ENCODE data around the gene ITGA8. TPM values are rescaled to one million over a fixed set of nuclear protein-coding genes. Genes with fewer than 3 reads are reported as not detected.

The ITGA8 gene
- polyA plus RNA-seq, 3 donors: 0.35 to 4.3 (median 2.6) TPM

DNA sequence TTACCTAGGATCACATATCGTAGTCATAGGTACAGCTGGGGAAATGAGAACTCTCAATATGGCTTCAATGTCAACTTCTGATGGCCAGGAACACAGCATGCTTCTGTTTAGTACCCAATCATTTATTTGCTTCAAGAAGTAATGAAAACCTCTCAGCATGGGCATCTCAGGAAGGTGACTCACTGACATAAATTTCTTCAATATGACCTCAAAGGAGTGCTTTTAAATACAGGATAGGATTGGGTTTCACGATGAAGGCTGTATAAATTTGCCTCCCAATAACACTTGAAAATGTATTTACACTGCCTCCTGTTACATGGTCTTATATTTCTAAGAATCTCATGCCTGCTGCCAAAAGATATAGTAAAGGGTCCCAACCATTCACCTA is 15.1 kb downstream of the ITGA8 start:
- H3K27ac ChIP-seq (ENCODE audit: low read depth, low read length): no peak overlapping the region
- 62 to 87% (median 84%) methylated on average over 2 of the region's 2 CpGs for WGBS, 3 donors

DNA sequence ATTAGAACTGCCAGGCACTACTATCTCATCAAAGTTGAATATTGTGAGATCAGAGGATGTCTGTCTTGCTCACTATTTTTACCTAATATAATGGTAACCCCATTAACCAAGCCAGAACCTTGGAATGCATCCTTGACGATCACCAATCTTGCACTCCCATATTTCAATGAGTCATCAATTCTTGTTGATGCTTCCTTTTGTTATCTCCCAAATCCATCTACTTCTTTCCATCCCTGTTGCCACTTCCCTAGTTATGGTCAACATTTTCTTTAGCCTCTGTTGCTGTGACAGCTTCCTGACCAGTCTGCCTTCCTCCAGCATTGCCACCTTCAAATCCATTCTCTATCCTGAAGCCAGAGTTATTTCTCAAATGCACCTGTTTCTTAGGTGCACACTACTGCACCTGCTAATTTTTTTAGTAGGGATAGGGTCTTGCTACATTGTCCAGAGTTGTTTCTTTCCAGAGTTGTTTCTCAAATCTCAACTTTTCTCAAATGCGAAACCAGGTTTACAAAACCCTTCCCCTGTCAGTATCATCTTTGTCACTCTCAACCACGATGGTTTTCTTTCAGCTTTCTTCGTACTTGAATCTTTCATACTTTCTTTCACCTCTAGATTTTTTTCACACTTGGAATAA is 15.7 kb downstream of the ITGA8 start:
- H3K27ac ChIP-seq (ENCODE audit: low read depth, low read length): no peak overlapping the region
- 74 to 93% (median 91%) methylated on average over 4 of the region's 4 CpGs for WGBS, 3 donors

DNA sequence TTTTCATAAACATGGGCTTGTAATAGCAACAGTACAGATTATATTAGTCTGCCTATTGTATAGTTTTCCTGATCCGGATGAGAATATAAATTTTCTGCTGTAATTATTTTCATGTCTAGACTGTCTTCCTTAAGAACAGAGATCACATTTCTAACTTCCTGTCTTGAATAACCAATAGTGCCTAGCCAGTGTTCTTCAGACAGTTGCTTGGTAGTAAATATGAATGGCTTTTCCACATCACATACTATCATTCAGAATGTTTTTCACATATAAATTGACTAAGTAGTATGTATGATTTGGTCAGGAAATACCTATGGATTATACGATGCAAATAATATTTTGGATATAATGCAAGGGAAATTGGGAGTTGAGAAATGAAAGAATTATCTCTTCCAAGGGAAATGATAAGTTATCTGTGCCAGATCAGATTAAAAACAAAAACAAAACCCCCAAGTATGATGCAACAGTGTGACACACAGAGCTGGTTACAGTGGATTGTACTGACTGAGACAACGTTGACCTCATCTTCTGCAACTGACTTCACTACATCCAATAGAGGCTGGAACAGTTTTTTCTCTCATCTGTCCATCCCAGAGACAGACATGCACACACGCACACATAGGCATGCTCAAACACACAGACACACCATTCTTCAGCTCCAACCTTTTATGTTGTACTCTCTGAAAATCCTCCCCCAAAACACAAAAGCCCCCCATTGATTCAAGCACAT is 16.4 kb downstream of the ITGA8 start:
- no peak overlapping the region for H3K27ac ChIP-seq (ENCODE audit: low read depth, low read length)
- WGBS, 3 donors: 56 to 67% (median 66%) methylated on average over 4 of the region's 4 CpGs

DNA sequence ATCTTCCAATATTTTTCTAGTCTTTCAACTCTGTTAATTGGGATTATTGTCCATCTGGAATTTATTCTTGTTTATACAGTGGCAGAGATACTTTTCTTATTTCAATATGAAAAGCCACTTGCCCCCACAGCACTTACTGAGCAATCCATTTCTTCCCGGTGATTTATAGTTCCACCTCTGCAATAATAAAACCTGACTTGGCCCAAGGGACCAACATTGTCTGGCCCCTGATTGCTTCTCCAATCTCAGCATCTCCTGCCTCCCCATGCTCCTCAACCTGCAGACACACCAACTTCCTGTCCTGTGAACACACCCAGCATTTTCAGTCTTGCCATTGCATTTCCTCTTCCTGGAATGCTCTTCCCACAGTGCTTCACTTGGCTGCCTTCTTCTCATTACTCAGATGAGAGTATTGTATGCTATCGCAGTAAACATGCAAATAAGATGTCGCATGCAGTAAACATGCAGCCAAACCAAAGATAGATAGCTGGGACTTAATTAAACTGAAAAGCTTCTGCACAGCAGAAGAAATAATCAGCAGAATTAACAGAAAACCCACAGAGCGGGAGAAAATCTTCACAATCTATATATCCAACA is 19.5 kb downstream of the ITGA8 start:
- H3K27ac ChIP-seq (ENCODE audit: low read depth, low read length): no peak overlapping the region
- WGBS, 3 donors: 80 to 88% (median 88%) methylated on average over 4 of the region's 4 CpGs

DNA sequence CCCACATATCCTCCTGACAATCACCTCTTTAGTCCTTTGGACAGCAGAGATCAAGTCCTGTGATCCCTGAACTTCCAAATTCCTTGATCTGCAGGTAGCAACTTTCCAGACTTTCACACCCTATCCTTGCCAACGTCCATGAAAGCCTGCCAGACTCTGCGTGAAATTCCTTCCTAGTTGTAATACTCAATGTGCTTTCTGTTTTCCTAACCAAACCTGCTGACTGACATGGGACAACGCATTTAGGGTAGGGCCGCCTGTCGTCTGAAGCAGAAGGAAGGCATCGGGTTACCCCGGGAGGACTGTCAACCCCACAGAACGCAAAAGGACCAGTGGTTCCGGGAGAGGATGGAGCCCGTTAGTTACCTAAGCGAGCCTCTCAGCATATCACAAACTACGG is 23.9 kb downstream of the ITGA8 start:
- 34 to 68% (median 64%) methylated on average over 12 of the region's 12 CpGs for WGBS, 3 donors
- no peak overlapping the region for H3K27ac ChIP-seq (ENCODE audit: low read depth, low read length)

DNA sequence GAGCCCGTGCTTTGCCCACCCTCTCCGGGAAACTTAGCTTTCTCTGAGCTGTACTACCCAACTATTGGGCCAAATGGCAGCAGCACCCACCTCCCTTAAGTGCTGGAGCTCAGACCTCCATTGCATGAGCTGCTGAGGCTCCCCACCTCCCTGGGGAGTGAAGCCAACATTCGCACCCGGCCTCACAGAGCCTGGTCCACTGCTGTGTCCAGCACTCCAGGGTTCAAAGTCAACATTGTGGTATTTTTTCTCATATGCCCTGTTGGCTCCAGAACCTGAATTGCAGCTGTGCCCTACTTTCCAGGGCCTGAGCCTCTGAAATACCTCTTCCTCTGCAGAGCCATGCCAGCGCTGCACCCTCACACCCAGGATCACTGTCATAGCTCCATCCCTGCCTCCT is 29.7 kb downstream of the ITGA8 start:
- no peak overlapping the region for H3K27ac ChIP-seq (ENCODE audit: low read depth, low read length)

GRCh38 chr10:15684768-15685167 is 35.0 kb downstream of the ITGA8 start:
- no peak overlapping the region for H3K27ac ChIP-seq (ENCODE audit: low read depth, low read length)
- 47 to 74% (median 51%) methylated on average over 4 of the region's 4 CpGs for WGBS, 3 donors

More for the DNA sequence above, 29.7 kb downstream of the ITGA8 start:
- 69 to 89% (median 89%) methylated on average over 5 of the region's 5 CpGs for WGBS, 3 donors

DNA sequence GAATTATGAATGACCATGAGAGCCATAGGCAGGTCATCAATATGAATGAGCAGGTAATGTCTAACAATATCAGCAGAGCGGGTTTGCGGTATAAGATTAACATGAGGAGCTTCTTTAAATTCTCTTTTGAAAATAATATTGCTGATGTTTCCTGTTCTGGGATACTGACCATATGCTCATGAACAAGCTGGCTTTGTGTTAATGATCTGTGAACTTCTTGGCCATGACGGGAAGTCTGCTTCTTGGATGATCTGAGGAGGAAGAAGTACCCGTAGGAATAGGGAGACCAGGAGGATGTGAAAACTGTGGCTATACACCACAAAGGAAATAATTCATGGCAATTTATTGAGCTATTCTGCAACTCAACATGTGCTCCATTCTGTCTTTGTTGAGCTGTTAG is 38.6 kb downstream of the ITGA8 start:
- H3K27ac ChIP-seq (ENCODE audit: low read depth, low read length): no peak overlapping the region
- 66 to 81% (median 69%) methylated on average over 4 of the region's 4 CpGs for WGBS, 3 donors

DNA sequence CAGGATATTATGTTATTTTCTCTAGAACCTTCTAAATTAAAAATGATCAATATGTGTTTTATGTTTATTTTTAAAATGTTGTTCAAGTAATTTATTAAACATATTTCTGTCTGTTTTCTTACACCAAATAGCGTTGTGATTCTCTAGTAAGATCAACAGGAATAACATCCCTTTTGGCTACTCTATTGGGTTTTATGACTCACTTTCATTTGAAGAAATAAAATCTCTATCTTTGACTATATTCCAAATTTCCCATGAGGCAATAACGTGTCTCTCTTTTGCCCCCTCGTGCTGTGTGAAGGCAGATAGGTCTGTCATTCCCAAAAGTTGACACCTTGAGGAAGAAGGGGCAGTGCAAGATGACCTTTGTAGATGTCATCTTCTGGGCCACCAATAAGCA is 40.9 kb downstream of the ITGA8 start:
- WGBS, 3 donors: 72 to 77% (median 73%) methylated on average over 3 of the region's 3 CpGs
- no peak overlapping the region for H3K27ac ChIP-seq (ENCODE audit: low read depth, low read length)

- no peak overlapping the region for H3K27ac ChIP-seq (ENCODE audit: low read depth, low read length)
- 55 to 58% (median 58%) methylated on average over 3 of the region's 3 CpGs for WGBS, 3 donors
These were observed 47.3 kb downstream of the ITGA8 start for GRCh38 chr10:15672469-15672868.

GRCh38 chr10:15670880-15671279 is 48.8 kb downstream of the ITGA8 start:
- WGBS, 3 donors: 66 to 69% (median 67%) methylated on average over 5 of the region's 5 CpGs
- H3K27ac ChIP-seq (ENCODE audit: low read depth, low read length): no peak overlapping the region

GRCh38 chr10:15661574-15661973 is 58.1 kb downstream of the ITGA8 start:
- H3K27ac ChIP-seq (ENCODE audit: low read depth, low read length): no peak overlapping the region
- 70 to 80% (median 71%) methylated on average over 5 of the region's 5 CpGs for whole genome bisulfite sequencing, 3 donors

DNA sequence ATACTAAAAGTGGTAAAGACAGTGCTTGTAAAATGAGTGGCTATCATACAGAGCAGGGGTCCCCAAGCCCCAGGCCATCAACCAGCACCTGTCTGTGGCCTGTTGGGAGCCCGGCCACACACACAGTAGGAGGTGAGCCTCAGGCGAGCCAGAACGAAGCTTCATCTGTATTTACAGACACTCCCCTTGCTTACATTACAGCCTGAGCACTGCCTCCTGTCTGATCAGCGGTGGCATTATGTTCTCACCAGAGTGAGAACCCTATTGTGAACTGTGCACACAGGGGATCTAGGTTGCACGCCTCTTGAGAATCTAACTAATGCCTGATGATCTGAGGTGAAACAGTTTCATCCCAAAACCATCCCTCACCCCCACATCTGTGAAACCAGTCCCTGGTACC is 58.7 kb downstream of the ITGA8 start:
- WGBS, 3 donors: 33 to 85% (median 77%) methylated on average over 5 of the region's 5 CpGs

DNA sequence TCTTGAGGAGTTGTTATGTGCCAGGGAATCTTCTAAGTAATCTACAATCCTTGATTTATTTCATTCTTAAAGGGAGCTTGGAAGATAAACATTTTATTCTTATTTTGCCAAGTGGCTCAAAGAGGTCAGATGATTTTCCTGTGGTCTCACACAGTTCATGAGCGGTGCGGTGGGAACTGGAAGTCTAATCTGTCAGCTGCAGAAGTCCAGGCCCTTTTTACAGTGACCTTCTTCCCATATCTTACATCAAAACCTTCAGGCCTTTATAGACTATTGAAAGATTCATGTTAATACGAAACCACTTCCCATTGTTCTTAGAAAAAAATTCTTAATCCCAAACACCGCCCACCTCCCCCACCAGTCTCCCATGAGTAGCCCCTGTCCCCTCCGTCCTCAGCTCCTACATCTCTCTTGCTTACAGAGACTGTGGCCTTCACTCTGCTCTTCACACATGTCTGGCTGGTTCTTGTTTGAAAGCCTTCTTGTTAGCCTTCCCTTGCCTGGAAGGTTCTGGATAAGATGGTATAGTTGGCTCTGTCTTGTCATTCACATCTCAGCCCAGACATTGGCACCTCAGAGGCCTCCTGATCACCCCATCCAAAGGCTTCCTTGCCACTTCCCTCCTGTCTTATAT is 61.5 kb downstream of the ITGA8 start:
- no peak overlapping the region for H3K27ac ChIP-seq (ENCODE audit: low read depth, low read length)
- 48 to 55% (median 51%) methylated on average over 5 of the region's 5 CpGs for WGBS, 3 donors

More for the DNA sequence above, 58.7 kb downstream of the ITGA8 start:
- no peak overlapping the region for H3K27ac ChIP-seq (ENCODE audit: low read depth, low read length)

DNA sequence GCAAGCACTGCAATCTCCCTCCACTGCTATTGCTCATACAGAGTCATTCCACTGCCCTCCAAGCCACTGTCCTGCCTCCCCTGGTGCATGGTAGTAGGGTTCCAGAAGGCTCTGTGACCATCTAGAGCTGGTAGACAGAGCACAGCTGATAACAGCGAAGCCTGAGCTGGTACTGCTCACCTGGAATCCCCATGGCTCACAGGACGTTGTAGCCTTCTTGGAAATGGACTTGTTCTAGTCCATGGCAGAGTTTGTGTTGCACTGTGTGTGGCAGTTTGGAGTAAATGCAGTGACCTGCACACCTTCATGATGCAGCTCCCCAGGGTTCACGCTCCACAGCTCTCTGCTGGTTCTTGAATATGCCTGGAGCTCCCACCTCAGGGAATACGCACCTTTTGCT is 67.0 kb downstream of the ITGA8 start:
- H3K27ac ChIP-seq (ENCODE audit: low read depth, low read length): no peak overlapping the region
- 84 to 95% (median 89%) methylated on average over 4 of the region's 4 CpGs for WGBS, 3 donors

DNA sequence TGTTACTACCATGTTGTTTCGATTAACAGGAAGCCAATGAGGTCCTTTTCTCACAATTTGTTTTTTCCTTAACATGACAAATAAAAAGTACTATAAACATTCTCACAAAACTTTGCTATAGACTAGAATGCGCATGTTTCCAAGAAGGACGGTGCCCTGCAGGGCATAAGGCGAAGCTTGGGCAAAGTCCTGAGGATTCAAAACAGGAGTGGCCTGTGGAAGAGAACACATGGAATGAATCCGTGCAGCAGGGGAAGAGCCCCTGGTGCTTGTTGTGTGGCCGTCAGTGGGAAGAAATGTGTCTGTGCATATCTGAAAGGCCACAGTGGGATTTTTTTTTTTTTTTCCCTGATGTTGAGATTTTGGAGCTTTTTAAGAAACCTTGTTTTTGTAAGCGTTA is 67.6 kb downstream of the ITGA8 start:
- no peak overlapping the region for H3K27ac ChIP-seq (ENCODE audit: low read depth, low read length)
- 70 to 87% (median 86%) methylated on average over 7 of the region's 7 CpGs for WGBS, 3 donors

GRCh38 chr10:15651175-15651574 is 68.5 kb downstream of the ITGA8 start:
- no peak overlapping the region for H3K27ac ChIP-seq (ENCODE audit: low read depth, low read length)
- WGBS, 3 donors: 23 to 83% (median 80%) methylated on average over 6 of the region's 6 CpGs

- no peak overlapping the region for H3K27ac ChIP-seq (ENCODE audit: low read depth, low read length)
- WGBS, 3 donors: 12 to 30% (median 20%) methylated on average over 2 of the region's 2 CpGs
These were observed 77.6 kb downstream of the ITGA8 start for GRCh38 chr10:15642095-15642494.

GRCh38 chr10:15640536-15641085 is 79.1 kb downstream of the ITGA8 start:
- H3K27ac ChIP-seq (ENCODE audit: low read depth, low read length): no peak overlapping the region
- WGBS, 3 donors: 63 to 81% (median 72%) methylated on average over 5 of the region's 5 CpGs
